ENCODE measurements around the gene TOR2A. TPM values are rescaled to one million over a fixed set of nuclear protein-coding genes. Genes with fewer than 3 reads are reported as not detected.

Gene TOR2A
- total and polyA plus RNA-seq, 2 experiments from 2014 or later = 20.6 to 22.8 TPM

DNA sequence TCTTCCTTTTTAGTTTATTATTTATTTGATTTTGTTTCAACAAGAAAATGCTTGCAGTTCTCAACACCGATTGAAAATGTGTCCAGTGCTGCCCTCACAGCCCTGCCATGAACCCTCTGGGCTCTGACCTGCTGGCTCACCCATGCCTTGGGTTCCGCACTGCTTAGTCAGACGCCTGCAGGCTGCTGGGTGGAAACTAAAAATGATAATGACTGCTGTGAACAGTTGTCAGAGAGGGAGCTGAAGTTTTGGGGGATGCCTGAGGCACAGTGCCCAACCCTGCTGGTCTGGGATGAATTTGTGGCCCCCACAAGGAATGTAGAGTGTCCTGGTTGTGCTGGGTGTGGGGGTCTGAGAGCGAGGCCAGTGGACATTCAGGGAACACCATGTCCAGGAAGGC, 50.5 kb downstream of the TOR2A start:
- H3K27ac ChIP-seq = no peak overlapping the region
- peak in 1 of 2 donors; percentile 18 for DNase-seq (ENCODE audit: low read depth in 1 of 2, low spot score in 1 of 2)
- H3K36me3 ChIP-seq = peaks cover 6% of the 10 kb centered on the region
- no peaks in the 10 kb centered on the region for H3K27me3 ChIP-seq
- no peaks in the 10 kb centered on the region for H3K9me3 ChIP-seq (ENCODE audit: low read depth)
- TF ChIP-seq, protein P1, sequence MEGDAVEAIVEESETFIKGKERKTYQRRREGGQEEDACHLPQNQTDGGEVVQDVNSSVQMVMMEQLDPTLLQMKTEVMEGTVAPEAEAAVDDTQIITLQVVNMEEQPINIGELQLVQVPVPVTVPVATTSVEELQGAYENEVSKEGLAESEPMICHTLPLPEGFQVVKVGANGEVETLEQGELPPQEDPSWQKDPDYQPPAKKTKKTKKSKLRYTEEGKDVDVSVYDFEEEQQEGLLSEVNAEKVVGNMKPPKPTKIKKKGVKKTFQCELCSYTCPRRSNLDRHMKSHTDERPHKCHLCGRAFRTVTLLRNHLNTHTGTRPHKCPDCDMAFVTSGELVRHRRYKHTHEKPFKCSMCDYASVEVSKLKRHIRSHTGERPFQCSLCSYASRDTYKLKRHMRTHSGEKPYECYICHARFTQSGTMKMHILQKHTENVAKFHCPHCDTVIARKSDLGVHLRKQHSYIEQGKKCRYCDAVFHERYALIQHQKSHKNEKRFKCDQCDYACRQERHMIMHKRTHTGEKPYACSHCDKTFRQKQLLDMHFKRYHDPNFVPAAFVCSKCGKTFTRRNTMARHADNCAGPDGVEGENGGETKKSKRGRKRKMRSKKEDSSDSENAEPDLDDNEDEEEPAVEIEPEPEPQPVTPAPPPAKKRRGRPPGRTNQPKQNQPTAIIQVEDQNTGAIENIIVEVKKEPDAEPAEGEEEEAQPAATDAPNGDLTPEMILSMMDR (IDR thresholded peaks at IDR 0.05; ENCODE audit: low read depth, low read length) = no peak
- H3K4me1 ChIP-seq (ENCODE audit: low read depth) = no peaks in the 10 kb centered on the region
- H3K4me3 ChIP-seq = no peak overlapping the region

DNA sequence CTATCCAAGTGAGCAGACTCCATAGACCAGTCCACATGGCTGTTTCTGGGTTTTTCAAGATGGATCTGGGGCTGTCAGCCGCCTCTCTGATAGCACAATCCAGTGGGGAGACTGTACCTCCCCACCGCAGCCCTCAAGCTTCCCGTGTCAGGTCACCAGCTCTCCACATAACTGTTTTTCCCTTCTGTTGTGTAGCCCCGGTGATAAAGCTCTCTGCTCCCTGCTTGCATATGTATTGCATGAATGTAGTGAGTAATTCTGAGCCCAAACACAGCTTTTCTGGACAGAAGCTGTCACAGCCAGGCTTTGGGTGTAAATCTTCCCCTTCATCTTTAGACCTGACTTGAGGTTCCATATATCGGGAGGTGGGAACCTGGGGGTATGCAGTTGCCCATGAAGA, 51.4 kb downstream of the TOR2A start:
- Histone ChIP-seq H3K27ac (no peak overlapping the region), H3K27me3 (no peaks in the 10 kb centered on the region), H3K4me1 (ENCODE audit: low read depth) (no peaks in the 10 kb centered on the region), H3K4me3 (no peak overlapping the region), H3K36me3 (peaks cover 7% of the 10 kb centered on the region), H3K9me3 (ENCODE audit: low read depth) (no peaks in the 10 kb centered on the region)
- TF ChIP-seq, protein P1 (IDR thresholded peaks at IDR 0.05; ENCODE audit: low read depth, low read length) = no peak
- peak in 1 of 2 donors; percentile 29 for DNase-seq (ENCODE audit: low read depth in 1 of 2, low spot score in 1 of 2)

DNA sequence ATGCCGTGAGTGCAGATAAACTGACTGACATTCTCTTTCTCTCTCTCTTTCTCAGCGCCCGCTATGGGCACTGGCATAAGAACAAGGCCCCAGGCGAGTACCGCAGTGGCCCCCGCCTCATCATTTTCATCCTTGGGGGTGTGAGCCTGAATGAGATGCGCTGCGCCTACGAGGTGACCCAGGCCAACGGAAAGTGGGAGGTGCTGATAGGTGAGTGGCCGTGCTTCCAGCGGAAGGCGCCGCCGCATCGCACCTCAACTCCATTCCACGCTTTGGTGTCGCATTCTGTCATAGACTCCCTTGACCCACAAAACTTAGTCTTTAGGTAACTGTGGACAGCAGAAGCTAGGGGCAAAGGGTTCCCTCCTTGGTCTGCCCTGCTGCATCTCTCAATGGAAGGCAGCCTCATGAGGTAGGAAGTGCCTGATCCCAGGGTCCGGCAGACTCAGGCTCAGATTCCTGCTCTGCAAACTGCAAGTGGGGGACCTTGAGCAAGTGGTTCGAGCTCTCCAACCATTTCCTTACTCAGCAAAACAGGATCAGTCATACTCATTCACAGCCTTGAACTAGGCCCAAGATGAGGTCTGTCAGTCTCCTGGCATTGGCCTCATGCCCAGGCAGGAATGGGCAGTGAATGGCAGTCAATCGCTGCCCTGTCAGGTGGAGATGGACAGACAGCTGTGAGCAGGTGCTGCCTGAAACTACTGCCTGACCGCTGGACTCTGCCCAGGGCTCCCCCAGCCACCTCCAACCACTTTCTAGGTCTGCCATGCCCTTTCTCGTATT, 52.5 kb downstream of the TOR2A start:
- TF ChIP-seq, protein P1 (IDR thresholded peaks at IDR 0.05; ENCODE audit: low read depth, low read length) = no peak
- Histone ChIP-seq H3K4me1 (ENCODE audit: low read depth) (no peaks in the 10 kb centered on the region), H3K9me3 (ENCODE audit: low read depth) (no peaks in the 10 kb centered on the region), H3K27ac (no peak overlapping the region), H3K36me3 (peaks cover 10% of the 10 kb centered on the region), H3K4me3 (no peak overlapping the region), H3K27me3 (no peaks in the 10 kb centered on the region)
- DNase-seq (ENCODE audit: low read depth in 1 of 2, low spot score in 1 of 2) = no peak

Other genes with a start within 250 kb of the TOR2A start
- 19.8 and 95.5 TPM in 2 replicates for gene STXBP1, start 123.0 kb downstream of the TOR2A start, total RNA-seq
- gene STXBP1, start 123.0 kb downstream of the TOR2A start, polyA plus RNA-seq = 26.0 and 27.0 TPM in 2 replicates
- 0.81 and 0.86 TPM in 2 replicates for gene CFAP157, start 28.3 kb downstream of the TOR2A start, total RNA-seq
- gene CFAP157, start 28.3 kb downstream of the TOR2A start, polyA plus RNA-seq = 0.40 and 0.76 TPM in 2 replicates
- gene PTRH1, start 19.6 kb downstream of the TOR2A start, total RNA-seq = 23.7 and 24.4 TPM in 2 replicates
- gene PTRH1, start 19.6 kb downstream of the TOR2A start, polyA plus RNA-seq = 27.5 and 34.4 TPM in 2 replicates
- gene TTC16, start 19.2 kb downstream of the TOR2A start, total RNA-seq = 0.06 TPM in 1 of 2 replicates, not detected in the other
- not detected in 2 replicates for gene TTC16, start 19.2 kb downstream of the TOR2A start, polyA plus RNA-seq
- 3.5 and 9.9 TPM in 2 replicates for gene SH2D3C, start 43.4 kb upstream of the TOR2A start, total RNA-seq
- 3.7 and 9.4 TPM in 2 replicates for gene SH2D3C, start 43.4 kb upstream of the TOR2A start, polyA plus RNA-seq
- 85.1 and 162 TPM in 2 replicates for gene CDK9, start 50.7 kb upstream of the TOR2A start, total RNA-seq
- gene CDK9, start 50.7 kb upstream of the TOR2A start, polyA plus RNA-seq = 139 and 193 TPM in 2 replicates
- 112 and 123 TPM in 2 replicates for gene FPGS, start 67.6 kb upstream of the TOR2A start, total RNA-seq
- gene FPGS, start 67.6 kb upstream of the TOR2A start, polyA plus RNA-seq = 78.3 and 111 TPM in 2 replicates
- gene ENG, start 119.4 kb upstream of the TOR2A start, total RNA-seq = 6.9 and 15.8 TPM in 2 replicates
- 12.6 and 35.4 TPM in 2 replicates for gene ENG, start 119.4 kb upstream of the TOR2A start, polyA plus RNA-seq
- gene AK1, start 142.4 kb upstream of the TOR2A start, total RNA-seq = 174 and 175 TPM in 2 replicates
- 346 and 413 TPM in 2 replicates for gene AK1, start 142.4 kb upstream of the TOR2A start, polyA plus RNA-seq
- 49.4 and 73.4 TPM in 2 replicates for gene ST6GALNAC6, start 164.3 kb upstream of the TOR2A start, total RNA-seq
- gene ST6GALNAC6, start 164.3 kb upstream of the TOR2A start, polyA plus RNA-seq = 53.0 and 85.2 TPM in 2 replicates
- 66.2 and 119 TPM in 2 replicates for gene ST6GALNAC4, start 181.7 kb upstream of the TOR2A start, total RNA-seq
- 48.8 and 71.4 TPM in 2 replicates for gene ST6GALNAC4, start 181.7 kb upstream of the TOR2A start, polyA plus RNA-seq
- 0.89 and 1.7 TPM in 2 replicates for gene PIP5KL1, start 195.5 kb upstream of the TOR2A start, total RNA-seq
- 3.4 and 3.5 TPM in 2 replicates for gene PIP5KL1, start 195.5 kb upstream of the TOR2A start, polyA plus RNA-seq
- gene DPM2, start 202.6 kb upstream of the TOR2A start, total RNA-seq = 26.1 and 35.6 TPM in 2 replicates
- gene DPM2, start 202.6 kb upstream of the TOR2A start, polyA plus RNA-seq = 54.2 and 70.7 TPM in 2 replicates
- 20.9 and 25.6 TPM in 2 replicates for gene EEIG1, start 245.7 kb upstream of the TOR2A start, total RNA-seq
- gene EEIG1, start 245.7 kb upstream of the TOR2A start, polyA plus RNA-seq = 26.6 and 32.5 TPM in 2 replicates

All from cardiac muscle cell (in vitro differentiated cells and primary cell).